Measurements from ENCODE around the gene OR5H6. TPM values are rescaled to one million over a fixed set of nuclear protein-coding genes. Genes with fewer than 3 reads are reported as not detected.

Gene OR5H6
- total and polyA plus RNA-seq, 2 of the 13 experiments (the other 11 are each of a cell fraction or from before 2014, with no cell fraction given), result not detected

- POLR2A ChIA-PET, result no interaction called here
- in situ Hi-C loops (cut with HindIII; ENCODE audit: extremely low pct_ligation_motif_present, low pct_unique_long_range_greater_than_20kb), result no loop called here
- CTCF ChIA-PET (ENCODE audit: low intra/inter-chr PET ratio, low total read pairs), result no interaction called here
- FAIRE-seq (no peak), ATAC-seq (peak; percentile 63), DNase-seq (ENCODE audit: low spot score) (peak; percentile 51)
- Histone ChIP-seq H3K27me3 (ENCODE audit: control insufficient read depth in 1 of 2, insufficient read depth in 2 of 2, low read length in 2 of 2) (no peaks in the 10 kb centered on the region), H3K4me2 (ENCODE audit: low read depth, low read length) (no peak overlapping the region), H3K4me1 (ENCODE audit: insufficient read depth, low read length) (peaks cover 9% of the 10 kb centered on the region), H3K9ac (ENCODE audit: insufficient read depth, low read depth, low read length) (no peak overlapping the region), H3K4me3 (replicated peaks in 1 of 3; ENCODE audit: insufficient read depth in 1 of 3, low read depth in 2 of 3, low read length in 3 of 3) (no peak overlapping the region), H4K20me1 (ENCODE audit: insufficient read depth, low read length) (no peaks in the 10 kb centered on the region), H3K36me3 (replicated peaks in 1 of 2; ENCODE audit: control insufficient read depth in 1 of 2, insufficient read depth in 2 of 2, low read length in 2 of 2) (no peaks in the 10 kb centered on the region), H2AFZ (ENCODE audit: low read length) (no peak overlapping the region), H3K27ac (ENCODE audit: extremely low read length, insufficient read depth, low read length) (no peak overlapping the region), H3K9me3 (ENCODE audit: low read length) (no peaks in the 10 kb centered on the region), H3K79me2 (ENCODE audit: insufficient read depth, low read length) (no peaks in the 10 kb centered on the region)
- intact Hi-C loops (cut with micrococcal nuclease; ENCODE audit: unreplicated experiment), result no loop called here
- WGBS (ENCODE audit: low lambda C conversion rate), result 2% methylated on average over 7 of the region's 7 CpGs
- BruUV-seq (replicated peaks), result no TSS peak
- TF ChIP-seq YEATS2 (CRISPR knock-in tag; IDR thresholded peaks at IDR 0.05; ENCODE audit: borderline replicate concordance) (no peak), ZNF512B (CRISPR knock-in tag; IDR thresholded peaks at IDR 0.05; ENCODE audit: borderline replicate concordance) (no peak), POGZ (CRISPR knock-in tag; IDR thresholded peaks at IDR 0.05) (peak; percentile 59), NFYC (CRISPR knock-in tag; IDR thresholded peaks at IDR 0.05) (no peak), KDM1A (CRISPR knock-in tag; IDR thresholded peaks at IDR 0.05) (no peak), AKNA (CRISPR knock-in tag; IDR thresholded peaks at IDR 0.05; ENCODE audit: borderline replicate concordance) (no peak), SOX6 (IDR thresholded peaks at IDR 0.05) (no peak), SOX6 (CRISPR knock-in tag; IDR thresholded peaks at IDR 0.05) (peak; percentile 35; the same call in 1 of the 2 replicates), GATAD2A (CRISPR knock-in tag; IDR thresholded peaks at IDR 0.05) (no peak), ADNP (CRISPR knock-in tag; IDR thresholded peaks at IDR 0.05) (no peak), AKAP8 (CRISPR knock-in tag; IDR thresholded peaks at IDR 0.05) (no peak), ZNF350 (CRISPR knock-in tag; IDR thresholded peaks at IDR 0.05; ENCODE audit: borderline replicate concordance, low read depth) (no peak), DR1 (CRISPR knock-in tag; IDR thresholded peaks at IDR 0.05) (no peak), USF2 (IDR thresholded peaks at IDR 0.05; ENCODE audit: low read depth, low read length) (no peak), USF2 (CRISPR knock-in tag; IDR thresholded peaks at IDR 0.05; ENCODE audit: borderline replicate concordance) (no peak), ZNF720 (CRISPR knock-in tag; IDR thresholded peaks at IDR 0.05) (no peak)
Measured at GRCh38 chr3:98243843-98244242, 20.2 kb upstream of the OR5H6 start.

All from HepG2 (cell line).